Osteocyte (in vitro differentiated cells): Measurements from ENCODE around the gene ACAP3. TPM values are rescaled to one million over a fixed set of nuclear protein-coding genes. Genes with fewer than 3 reads are reported as not detected.

ENCODE experiments used
- DNase-seq: peaks from one replicate; pipeline ENCODE4 v3.0.0; 2021; ENCODE audit warnings: mixed read lengths; ENCODE audit not compliant: unreplicated experiment; ENCODE audit errors: extremely low spot score
- H3K27ac Mint-ChIP-seq: one replicate; pipeline ENCODE4 v1.8.0; 2021; ENCODE audit warnings: mild to moderate bottlenecking, mixed read lengths; ENCODE audit not compliant: unreplicated experiment
- H3K27me3 Mint-ChIP-seq: one replicate; pipeline ENCODE4 v1.8.0; 2021; ENCODE audit warnings: mixed read lengths; ENCODE audit not compliant: unreplicated experiment
- H3K36me3 Mint-ChIP-seq: one replicate; pipeline ENCODE4 v1.8.0; 2021; ENCODE audit warnings: mixed read lengths; ENCODE audit not compliant: unreplicated experiment
- H3K4me1 Mint-ChIP-seq: one replicate; pipeline ENCODE4 v1.8.0; 2021; ENCODE audit warnings: mixed read lengths; ENCODE audit not compliant: unreplicated experiment
- H3K4me3 Mint-ChIP-seq: one replicate; pipeline ENCODE4 v1.8.0; 2021; ENCODE audit warnings: mild to moderate bottlenecking, moderate library complexity, mixed read lengths; ENCODE audit not compliant: unreplicated experiment
- H3K9me3 Mint-ChIP-seq: one replicate; pipeline ENCODE4 v1.8.0; 2021; ENCODE audit warnings: mixed read lengths; ENCODE audit not compliant: unreplicated experiment
- CTCF ChIP-seq: fragments of 200-600 bp; sonication (generic); IDR thresholded peaks from 2 replicates; pipeline ENCODE4 v1.5.0; 2021; ENCODE audit warnings: antibody characterized with exemption, mild to moderate bottlenecking, moderate library complexity
- total RNA-seq: library from RNA; stranded (reverse); gene quantifications from 2 replicates; pipeline ENCODE4 v1.2.1, GENCODE V29; 2021

Gene ACAP3
- total RNA-seq, 1 donor from 2014 or later = 73.8 TPM

GRCh38 chr1:1354271-1355247 lies 46.8 kb upstream of the ACAP3 start:
- Mint-ChIP-seq H3K4me3 (peak overlapping the region; percentile 72), H3K4me1 (peaks cover 56% of the 10 kb centered on the region), H3K36me3 (peaks cover 9% of the 10 kb centered on the region), H3K9me3 (no peaks in the 10 kb centered on the region), H3K27me3 (no peaks in the 10 kb centered on the region), H3K27ac (no peak overlapping the region)
- DNase-seq = no peak
- TF ChIP-seq CTCF = no peak

- peak overlapping the region; percentile 72 for H3K4me3 Mint-ChIP-seq
- DNase-seq = no peak
- H3K36me3 Mint-ChIP-seq = peaks cover 9% of the 10 kb centered on the region
- TF ChIP-seq CTCF = no peak
- no peaks in the 10 kb centered on the region for H3K9me3 Mint-ChIP-seq
- H3K4me1 Mint-ChIP-seq = peaks cover 47% of the 10 kb centered on the region
- H3K27ac Mint-ChIP-seq = peak overlapping the region; percentile 74
- no peaks in the 10 kb centered on the region for H3K27me3 Mint-ChIP-seq
Observed at GRCh38 chr1:1353389-1354151, 45.8 kb upstream of the ACAP3 start.

GRCh38 chr1:1352786-1353388 lies 45.2 kb upstream of the ACAP3 start:
- Mint-ChIP-seq H3K4me3 (peak overlapping the region; percentile 72), H3K27me3 (no peaks in the 10 kb centered on the region), H3K4me1 (peaks cover 40% of the 10 kb centered on the region), H3K9me3 (no peaks in the 10 kb centered on the region), H3K36me3 (peaks cover 9% of the 10 kb centered on the region), H3K27ac (peak overlapping the region; percentile 74)
- TF ChIP-seq CTCF = no peak
- DNase-seq = no peak

- no peak for DNase-seq
- H3K27ac Mint-ChIP-seq = peak overlapping the region; percentile 74
- H3K9me3 Mint-ChIP-seq = no peaks in the 10 kb centered on the region
- peaks cover 41% of the 10 kb centered on the region for H3K4me1 Mint-ChIP-seq
- TF ChIP-seq CTCF = no peak
- no peaks in the 10 kb centered on the region for H3K27me3 Mint-ChIP-seq
- H3K4me3 Mint-ChIP-seq = peak overlapping the region; percentile 66
- H3K36me3 Mint-ChIP-seq = peaks cover 9% of the 10 kb centered on the region
Observed at GRCh38 chr1:1351511-1352427, 44.0 kb upstream of the ACAP3 start.
